ENCODE data around the gene SERINC5. TPM values are rescaled to one million over a fixed set of nuclear protein-coding genes. Genes with fewer than 3 reads are reported as not detected.

The SERINC5 gene
- total and polyA plus RNA-seq, 2 of the 4 experiments (the other 2 are of a cell fraction) = 5.0 to 8.1 TPM

- H3K56ac ChIP-seq (ENCODE audit: extremely low read depth, insufficient read depth, low read length) = no peak overlapping the region
- no peak overlapping the region for H2AK9ac ChIP-seq (replicated peaks; ENCODE audit: low read depth, low read length, poor library complexity)
- no peak overlapping the region for H2BK15ac ChIP-seq (ENCODE audit: low read depth, low read length)
- no peak overlapping the region for H3K4me2 ChIP-seq (ENCODE audit: low read depth, low read length)
- POLR2A ChIA-PET (ENCODE audit: unreplicated experiment) = no interaction called here
- H3K79me1 ChIP-seq (ENCODE audit: low read depth in 1 of 2, low read length in 2 of 2) = no peaks in the 10 kb centered on the region
- no peak overlapping the region for H4K8ac ChIP-seq (ENCODE audit: low read depth in 2 of 2, low read length in 2 of 2)
- DNase-seq = no peak
- no peak overlapping the region for H3K9ac ChIP-seq (ENCODE audit: low read depth, low read length)
- no peak overlapping the region for H3K18ac ChIP-seq (ENCODE audit: low read depth, low read length)
- H3K9me3 ChIP-seq (ENCODE audit: control insufficient read depth, insufficient read depth, low read length) = no peaks in the 10 kb centered on the region
- H3K4me3 ChIP-seq (ENCODE audit: insufficient read depth, low read depth, low read length) = no peak overlapping the region
- H2BK120ac ChIP-seq (ENCODE audit: low read depth, low read length) = no peak overlapping the region
- peaks cover 3% of the 10 kb centered on the region; the same call in 1 of the 2 replicates for H3K4me1 ChIP-seq (ENCODE audit: control insufficient read depth, insufficient read depth, low read length)
- H2BK20ac ChIP-seq (ENCODE audit: low read depth, low read length) = no peak overlapping the region
- no peak overlapping the region for H3K4ac ChIP-seq (ENCODE audit: low read depth, low read length)
- in situ Hi-C loops (cut with MboI; ENCODE audit: low sequenced_read_pairs) = no loop called here
- ATAC-seq (ENCODE audit: low read depth) = no peak
- no peak overlapping the region for H2AK5ac ChIP-seq (ENCODE audit: low read depth, low read length)
- H2BK5ac ChIP-seq (ENCODE audit: low read depth, low read length, poor library complexity, severe bottlenecking) = no peak overlapping the region
- H4K91ac ChIP-seq (ENCODE audit: insufficient read depth, low read depth, low read length) = no peak overlapping the region
- no peak overlapping the region for H3K23ac ChIP-seq (ENCODE audit: low read depth, low read length)
- H3K27me3 ChIP-seq (ENCODE audit: control insufficient read depth, insufficient read depth, low read length) = no peaks in the 10 kb centered on the region
- peaks cover 7% of the 10 kb centered on the region for H3K9me1 ChIP-seq (ENCODE audit: insufficient read depth, low read length)
- TF ChIP-seq CHD1 (IDR thresholded peaks at IDR 0.05; ENCODE audit: low read depth, low read length) (no peak), CEBPB (IDR thresholded peaks at IDR 0.05; ENCODE audit: low read depth, low read length) (no peak), USF2 (IDR thresholded peaks at IDR 0.05; ENCODE audit: low read depth, low read length) (no peak), RAD21 (IDR thresholded peaks at IDR 0.05; ENCODE audit: low read length) (no peak), MAZ (IDR thresholded peaks at IDR 0.05; ENCODE audit: borderline replicate concordance, low read depth, low read length) (no peak), RFX5 (IDR thresholded peaks at IDR 0.05; ENCODE audit: low read depth, low read length) (no peak), POLR2A (IDR thresholded peaks at IDR 0.05; ENCODE audit: low read depth, low read length) (no peak), MAFK (IDR thresholded peaks at IDR 0.05; ENCODE audit: low read depth, low read length) (no peak), NFE2L2 (IDR thresholded peaks at IDR 0.05; ENCODE audit: low read depth, low read length) (no peak), ELK1 (IDR thresholded peaks at IDR 0.05; ENCODE audit: borderline replicate concordance, low read depth, low read length) (no peak), BHLHE40 (IDR thresholded peaks at IDR 0.05; ENCODE audit: low read depth, low read length) (no peak), SMC3 (IDR thresholded peaks at IDR 0.05; ENCODE audit: low read depth, low read length) (no peak), RCOR1 (IDR thresholded peaks at IDR 0.05; ENCODE audit: insufficient replicate concordance, low read length) (no peak), FOS (IDR thresholded peaks at IDR 0.05; ENCODE audit: low read depth, low read length) (no peak), CTCF (conservative IDR thresholded peaks at IDR 0.05; ENCODE audit: low read depth, low read length) (no peak), MXI1 (IDR thresholded peaks at IDR 0.05; ENCODE audit: borderline replicate concordance, low read depth, low read length) (no peak)
- no peak overlapping the region for H4K5ac ChIP-seq (ENCODE audit: low read depth, low read length)
- intact Hi-C loops (cut with micrococcal nuclease) = no loop called here
- dilution Hi-C loops (cut with HindIII; ENCODE audit: low sequenced_read_pairs, unreplicated experiment) = no loop called here
- no TSS peak for BruUV-seq (replicated peaks)
- CTCF ChIA-PET = no interaction called here
- no peak overlapping the region for H3K14ac ChIP-seq (replicated peaks; ENCODE audit: low read depth, low read length)
- H4K20me1 ChIP-seq (ENCODE audit: insufficient read depth, low read length) = no peaks in the 10 kb centered on the region
- H3K36me3 ChIP-seq (ENCODE audit: control insufficient read depth, insufficient read depth, low read length) = peaks cover 2% of the 10 kb centered on the region; the same call in 1 of the 2 replicates
- WGBS, 2 experiments (ENCODE audit: extremely low coverage in 2 of 2, insufficient read length in 1 of 2) = 93% methylated on average over 3 of the region's 8 CpGs; no CpG with 5 or more reads in 1 of the 2 experiments
- no peak overlapping the region for H2AFZ ChIP-seq (replicated peaks; ENCODE audit: low read length, poor library complexity)
- no peak overlapping the region for H3K27ac ChIP-seq (ENCODE audit: insufficient read depth, low read length)
These were observed 102.2 kb downstream of the SERINC5 start for GRCh38 chr5:80153586-80154126.
